GM12801 (cell line): Measurements from ENCODE around the gene TBX20.

Source experiments
- CTCF ChIP-seq: IDR thresholded peaks from one replicate; pipeline ENCODE4 v1.5.1; 2011; ENCODE audit warnings: control low read depth; ENCODE audit not compliant: insufficient read length; ENCODE audit errors: extremely low read depth

The TBX20 gene, protein sequence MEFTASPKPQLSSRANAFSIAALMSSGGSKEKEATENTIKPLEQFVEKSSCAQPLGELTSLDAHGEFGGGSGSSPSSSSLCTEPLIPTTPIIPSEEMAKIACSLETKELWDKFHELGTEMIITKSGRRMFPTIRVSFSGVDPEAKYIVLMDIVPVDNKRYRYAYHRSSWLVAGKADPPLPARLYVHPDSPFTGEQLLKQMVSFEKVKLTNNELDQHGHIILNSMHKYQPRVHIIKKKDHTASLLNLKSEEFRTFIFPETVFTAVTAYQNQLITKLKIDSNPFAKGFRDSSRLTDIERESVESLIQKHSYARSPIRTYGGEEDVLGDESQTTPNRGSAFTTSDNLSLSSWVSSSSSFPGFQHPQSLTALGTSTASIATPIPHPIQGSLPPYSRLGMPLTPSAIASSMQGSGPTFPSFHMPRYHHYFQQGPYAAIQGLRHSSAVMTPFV

DNA sequence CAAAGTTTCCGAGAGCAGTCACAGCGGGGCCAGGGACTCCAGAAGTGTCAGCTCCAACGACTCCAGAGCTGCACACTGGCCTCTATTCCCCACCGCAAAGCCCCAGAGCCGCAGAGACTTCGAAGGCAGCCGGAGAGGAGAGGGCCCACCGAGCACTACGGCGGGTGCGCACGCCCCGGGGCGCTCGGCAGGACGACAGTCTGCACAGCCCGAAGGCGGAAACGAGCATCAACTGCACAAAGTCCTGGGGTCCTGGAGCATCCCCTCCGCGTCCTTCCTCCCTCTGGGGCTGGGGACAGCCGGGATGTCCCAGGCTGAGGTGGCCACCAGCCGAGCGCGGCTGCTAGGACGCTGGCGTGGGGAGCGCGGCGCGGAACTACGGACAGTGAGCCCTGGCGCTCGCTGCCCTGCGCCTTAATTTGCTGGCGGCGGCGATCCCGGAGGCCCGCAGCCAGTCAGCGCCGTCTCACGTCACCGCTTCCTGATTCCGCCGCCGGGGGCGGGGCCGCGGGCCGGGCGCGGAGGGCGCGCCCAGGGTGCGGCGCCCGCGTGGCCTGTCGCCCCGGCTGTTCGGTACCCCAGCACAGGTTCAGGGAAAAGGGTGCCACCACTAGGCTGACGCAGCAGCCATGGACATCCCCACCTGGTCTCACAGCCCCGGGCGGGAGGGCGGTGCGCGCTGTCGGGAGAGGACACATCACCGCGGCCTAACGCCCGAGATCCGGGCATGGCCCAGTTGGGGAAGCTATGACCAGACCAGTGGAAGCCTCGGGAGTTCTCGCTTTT is at the start of gene TBX20:
Gene TBX20 (minus strand): TSS at position 391 of the 786 bp plus-strand sequence. CDS start 480 bp downstream, outside the sequence.
- no peak for TF ChIP-seq CTCF

DNA sequence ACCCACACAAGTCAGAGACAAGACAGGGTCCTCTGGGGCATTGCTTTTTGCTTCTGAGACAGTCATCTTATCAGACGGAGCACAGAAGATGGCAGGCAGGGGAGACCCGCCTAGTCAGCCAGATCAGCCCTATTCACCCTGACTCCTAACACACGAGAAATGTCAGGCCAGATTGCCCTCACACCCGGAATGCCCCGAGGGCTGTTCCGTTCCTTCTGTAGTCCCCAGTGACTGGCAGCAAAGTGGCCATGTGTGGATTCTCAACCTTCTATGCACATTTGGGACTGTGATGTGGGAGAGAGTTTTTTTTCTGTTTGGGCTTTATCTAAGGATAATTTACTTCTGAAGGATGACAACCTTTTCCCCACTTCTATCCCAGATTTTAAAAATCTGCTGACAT is 35.5 kb upstream of the TBX20 start:
- no peak for TF ChIP-seq CTCF

DNA sequence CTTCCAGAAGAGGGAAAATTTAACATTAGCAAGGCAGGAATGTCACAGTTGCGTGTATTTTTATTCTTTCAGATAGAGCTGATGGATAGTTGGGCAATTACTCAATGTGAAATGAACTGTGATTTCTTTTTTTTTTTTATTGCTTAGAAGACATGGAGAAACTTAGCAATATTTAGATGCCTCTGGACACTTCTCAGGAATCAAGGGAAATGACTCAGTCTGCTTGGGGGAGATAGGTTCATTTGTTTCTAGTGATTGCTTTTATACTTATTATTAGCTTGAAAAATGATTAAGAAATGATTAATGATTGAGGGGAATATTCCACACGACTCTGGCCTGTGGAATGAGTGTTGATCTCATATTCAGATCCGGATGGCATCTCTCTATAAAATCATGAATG is 33.1 kb upstream of the TBX20 start:
- TF ChIP-seq CTCF = no peak

DNA sequence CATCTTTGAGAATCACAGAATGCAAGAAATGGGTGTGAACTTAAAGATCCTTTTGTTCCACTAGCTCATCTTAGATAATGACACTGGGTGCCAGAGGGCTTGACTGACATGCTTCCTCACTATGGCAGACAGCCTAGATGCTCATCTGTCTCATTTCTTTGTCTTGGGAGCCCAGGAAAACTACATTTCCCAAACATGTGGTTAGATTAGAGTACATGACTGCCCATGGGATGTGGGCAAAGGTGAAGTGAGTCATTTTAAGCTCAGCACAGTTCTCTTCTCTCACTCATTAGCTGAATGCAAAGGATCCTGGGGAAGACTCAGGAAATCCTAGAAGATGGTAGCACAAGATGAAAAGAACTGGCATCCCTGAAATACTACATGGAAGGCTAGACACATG is 32.5 kb upstream of the TBX20 start:
- no peak for TF ChIP-seq CTCF

DNA sequence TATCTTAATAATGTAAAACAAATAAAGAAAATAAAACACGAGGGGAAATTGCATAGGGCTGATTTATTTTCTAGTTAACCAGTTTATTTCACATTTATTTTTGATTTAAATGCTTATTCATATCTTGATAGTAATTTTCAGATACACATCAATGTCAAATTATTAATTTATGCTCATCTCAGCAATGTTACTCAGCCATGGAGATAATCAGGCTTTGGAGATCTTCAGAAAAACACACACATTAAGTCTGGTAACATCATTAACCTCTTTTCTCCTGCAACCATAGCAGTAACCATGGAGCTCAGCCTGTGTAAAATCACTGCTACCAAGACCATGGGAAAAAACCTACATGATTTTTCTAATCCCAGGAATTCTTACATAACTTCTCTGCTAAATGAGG is 31.9 kb upstream of the TBX20 start:
- TF ChIP-seq CTCF = no peak

GRCh38 chr7:35280902-35281301 is 27.0 kb upstream of the TBX20 start:
- TF ChIP-seq CTCF = no peak

DNA sequence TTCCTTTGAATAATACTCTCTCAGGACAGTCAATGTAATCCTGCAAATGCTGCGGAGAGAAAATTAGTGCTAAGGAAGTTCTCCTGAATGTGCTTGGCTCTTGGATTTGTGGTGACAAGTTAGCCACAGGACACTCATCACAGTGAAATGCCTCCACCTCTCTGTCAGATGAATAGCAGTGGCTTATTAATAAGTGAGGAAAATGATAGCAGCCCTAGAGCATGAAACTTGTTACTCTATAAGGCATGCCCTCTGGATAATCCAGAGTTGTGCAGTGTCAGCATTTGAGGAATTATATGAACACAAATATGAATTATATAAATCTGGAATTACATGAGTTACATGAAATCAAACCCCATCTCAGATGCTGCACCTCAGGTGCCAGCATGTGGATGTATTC is 23.5 kb upstream of the TBX20 start:
- no peak for TF ChIP-seq CTCF
